HEK293 (cell line): ENCODE measurements around the gene SPEM1.
A peak's percentile ranks its signal among the peaks of the same experiment; 100 is the strongest.

Experiments used
- GLIS2 ChIP-seq: fragments of 450-650 bp; formaldehyde crosslinking; IDR thresholded peaks from 2 replicates; pipeline ENCODE4 v1.5.1; 2016; ENCODE audit warnings: missing biosample characterization, missing genetic modification characterization
- HOXC10 ChIP-seq: sonication (generic); formaldehyde crosslinking; IDR thresholded peaks from 2 replicates; pipeline ENCODE4 v1.8.1; 2023; ENCODE audit warnings: mild to moderate bottlenecking, missing genetic modification reagents
- KLF9 ChIP-seq: fragments of 450-650 bp; formaldehyde crosslinking; IDR thresholded peaks from 2 replicates; pipeline ENCODE4 v1.5.1; 2016; ENCODE audit warnings: missing biosample characterization, missing genetic modification characterization, low read depth
- PRDM1 ChIP-seq: fragments of 450-650 bp; formaldehyde crosslinking; IDR thresholded peaks from 2 replicates; pipeline ENCODE4; 2016; ENCODE audit warnings: missing biosample characterization, missing genetic modification characterization
- ZBTB7A ChIP-seq: fragments of 450-650 bp; formaldehyde crosslinking; IDR thresholded peaks from 2 replicates; pipeline ENCODE4 v1.5.1; 2016; ENCODE audit warnings: low read depth, missing biosample characterization, missing genetic modification characterization
- ZBTB8A ChIP-seq: fragments of 450-650 bp; formaldehyde crosslinking; IDR thresholded peaks from 2 replicates; pipeline ENCODE4 v1.5.1; 2016; ENCODE audit warnings: missing biosample characterization, missing genetic modification characterization
- ZFP37 ChIP-seq: fragments of 450-650 bp; formaldehyde crosslinking; IDR thresholded peaks from 2 replicates; pipeline ENCODE4 v1.5.1; 2016; ENCODE audit warnings: missing biosample characterization, missing genetic modification characterization
- ZNF114 ChIP-seq: fragments of 450-650 bp; formaldehyde crosslinking; IDR thresholded peaks from 2 replicates; pipeline ENCODE4 v1.5.0; 2017; ENCODE audit warnings: missing biosample characterization, missing genetic modification characterization
- ZNF140 ChIP-seq: fragments of 450-650 bp; formaldehyde crosslinking; IDR thresholded peaks from 2 replicates; pipeline ENCODE4 v1.5.1; 2016; ENCODE audit warnings: missing biosample characterization, missing genetic modification characterization
- ZNF146 ChIP-seq: fragments of 450-650 bp; formaldehyde crosslinking; IDR thresholded peaks from 2 replicates; pipeline ENCODE4 v1.5.1; 2016; ENCODE audit warnings: missing biosample characterization, missing genetic modification characterization
- ZNF174 ChIP-seq: fragments of 450-650 bp; formaldehyde crosslinking; IDR thresholded peaks from 2 replicates; pipeline ENCODE4 v1.5.0; 2017; ENCODE audit warnings: missing biosample characterization, mild to moderate bottlenecking, missing genetic modification characterization
- ZNF223 ChIP-seq: fragments of 450-650 bp; formaldehyde crosslinking; IDR thresholded peaks from 2 replicates; pipeline ENCODE4 v1.5.1; 2016; ENCODE audit warnings: missing biosample characterization, missing genetic modification characterization
- ZNF24 ChIP-seq: fragments of 450-650 bp; formaldehyde crosslinking; IDR thresholded peaks from 2 replicates; pipeline ENCODE4 v1.5.1; 2016; ENCODE audit warnings: missing biosample characterization, missing genetic modification characterization
- ZNF292 ChIP-seq: fragments of 450-650 bp; formaldehyde crosslinking; IDR thresholded peaks from 2 replicates; pipeline ENCODE4 v1.5.1; 2016; ENCODE audit warnings: low read depth, missing biosample characterization, missing genetic modification characterization, borderline replicate concordance
- ZNF311 ChIP-seq: fragments of 450-650 bp; formaldehyde crosslinking; IDR thresholded peaks from 2 replicates; pipeline ENCODE4 v1.5.1; 2017; ENCODE audit warnings: missing biosample characterization, missing genetic modification characterization, borderline replicate concordance
- ZNF354C ChIP-seq: fragments of 450-650 bp; formaldehyde crosslinking; IDR thresholded peaks from 2 replicates; pipeline ENCODE4 v1.5.1; 2016; ENCODE audit warnings: missing biosample characterization, missing genetic modification characterization, low read depth, borderline replicate concordance
- ZNF404 ChIP-seq: fragments of 450-650 bp; formaldehyde crosslinking; IDR thresholded peaks from 2 replicates; pipeline ENCODE4 v1.5.1; 2017; ENCODE audit warnings: missing biosample characterization, missing genetic modification characterization
- ZNF549 ChIP-seq: fragments of 450-650 bp; IDR thresholded peaks from 2 replicates; pipeline ENCODE4 v1.5.1; 2018; ENCODE audit warnings: missing biosample characterization, missing genetic modification characterization, mild to moderate bottlenecking, inconsistent platforms, moderate library complexity
- ZNF623 ChIP-seq: fragments of 450-650 bp; formaldehyde crosslinking; IDR thresholded peaks from 2 replicates; pipeline ENCODE4 v1.5.1; 2016; ENCODE audit warnings: missing biosample characterization, missing genetic modification characterization
- ZNF658 ChIP-seq: fragments of 450-650 bp; formaldehyde crosslinking; IDR thresholded peaks from 2 replicates; pipeline ENCODE4; 2016; ENCODE audit warnings: missing biosample characterization, missing genetic modification characterization
- ZNF707 ChIP-seq: fragments of 450-650 bp; formaldehyde crosslinking; IDR thresholded peaks from 2 replicates; pipeline ENCODE4 v1.5.1; 2016; ENCODE audit warnings: missing biosample characterization, missing genetic modification characterization
- ZNF747 ChIP-seq: fragments of 450-650 bp; formaldehyde crosslinking; IDR thresholded peaks from 2 replicates; pipeline ENCODE4 v1.5.1; 2016; ENCODE audit warnings: missing biosample characterization, missing genetic modification characterization
- ZNF76 ChIP-seq: fragments of 450-650 bp; formaldehyde crosslinking; IDR thresholded peaks from 2 replicates; pipeline ENCODE4; 2016; ENCODE audit warnings: low read depth, missing biosample characterization, missing genetic modification characterization, borderline replicate concordance
- TF ChIP-seq, protein P1 (sequence below): sonication (generic); formaldehyde crosslinking; IDR thresholded peaks from 2 replicates; pipeline ENCODE4 v1.8.1; 2022; ENCODE audit warnings: mild to moderate bottlenecking, moderate library complexity, missing genetic modification reagents
- TF ChIP-seq, protein P2 (sequence below): fragments of 450-650 bp; formaldehyde crosslinking; IDR thresholded peaks from 2 replicates; pipeline ENCODE4 v1.5.1; 2016; ENCODE audit warnings: missing biosample characterization, missing genetic modification characterization
- TF ChIP-seq, protein P3 (sequence below): fragments of 450-650 bp; formaldehyde crosslinking; IDR thresholded peaks from 2 replicates; pipeline ENCODE4 v1.5.1; 2017; ENCODE audit warnings: missing biosample characterization, missing genetic modification characterization
- TF ChIP-seq, protein P4 (sequence below): fragments of 450-650 bp; formaldehyde crosslinking; IDR thresholded peaks from 2 replicates; pipeline ENCODE4 v1.5.1; 2016; ENCODE audit warnings: missing biosample characterization, missing genetic modification characterization
- TF ChIP-seq, protein P5 (sequence below): fragments of 450-650 bp; formaldehyde crosslinking; IDR thresholded peaks from 2 replicates; pipeline ENCODE4 v1.5.1; 2016; ENCODE audit warnings: missing biosample characterization, missing genetic modification characterization
- TF ChIP-seq, protein P6 (sequence below): fragments of 450-650 bp; formaldehyde crosslinking; IDR thresholded peaks from 2 replicates; pipeline ENCODE4 v1.5.1; 2017; ENCODE audit warnings: missing biosample characterization, missing genetic modification characterization

Gene SPEM1

DNA sequence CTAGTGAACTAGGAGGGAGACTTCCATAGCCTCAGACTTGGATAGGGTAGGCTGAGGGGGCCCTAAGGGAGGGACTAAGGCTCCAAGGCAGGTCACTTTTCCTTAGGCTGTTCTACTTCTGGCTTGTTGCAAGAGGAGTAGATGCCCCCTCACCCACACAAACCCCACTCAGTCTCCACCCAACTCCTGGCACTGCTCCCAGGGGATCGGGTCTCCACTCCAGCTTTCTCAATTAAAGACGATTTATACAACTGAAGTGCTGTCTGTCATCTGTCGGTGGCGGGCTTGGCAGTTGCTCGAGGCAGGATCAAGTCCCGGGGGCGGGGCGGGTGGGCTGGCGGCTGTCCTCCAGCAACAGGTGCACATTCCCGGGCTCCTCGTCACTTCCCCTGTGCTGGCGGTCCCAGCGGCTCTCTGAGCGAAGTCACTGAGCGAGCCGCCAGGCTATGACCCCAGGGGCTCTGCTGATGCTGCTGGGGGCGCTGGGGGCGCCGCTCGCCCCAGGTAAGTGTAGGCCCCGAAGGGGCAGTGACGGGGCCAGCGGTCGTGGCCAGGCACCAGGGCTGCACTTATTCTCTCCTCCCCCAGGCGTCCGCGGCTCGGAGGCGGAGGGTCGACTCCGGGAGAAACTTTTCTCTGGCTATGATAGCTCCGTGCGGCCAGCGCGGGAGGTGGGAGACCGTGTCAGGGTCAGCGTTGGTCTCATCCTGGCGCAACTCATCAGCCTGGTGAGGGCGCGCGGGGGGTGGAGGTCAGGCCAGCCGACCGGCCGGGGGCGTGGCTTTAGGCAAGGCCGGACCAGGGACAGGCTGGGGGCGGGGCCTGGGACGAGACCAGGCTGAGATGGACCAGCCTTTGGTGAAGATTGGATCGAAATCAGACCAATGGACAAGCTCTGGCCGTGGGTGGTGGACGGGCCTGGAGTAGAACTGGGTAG, 24.8 kb downstream of the SPEM1 start, which contains the start of gene CHRNB1 (continued):
- TF ChIP-seq, protein P1, sequence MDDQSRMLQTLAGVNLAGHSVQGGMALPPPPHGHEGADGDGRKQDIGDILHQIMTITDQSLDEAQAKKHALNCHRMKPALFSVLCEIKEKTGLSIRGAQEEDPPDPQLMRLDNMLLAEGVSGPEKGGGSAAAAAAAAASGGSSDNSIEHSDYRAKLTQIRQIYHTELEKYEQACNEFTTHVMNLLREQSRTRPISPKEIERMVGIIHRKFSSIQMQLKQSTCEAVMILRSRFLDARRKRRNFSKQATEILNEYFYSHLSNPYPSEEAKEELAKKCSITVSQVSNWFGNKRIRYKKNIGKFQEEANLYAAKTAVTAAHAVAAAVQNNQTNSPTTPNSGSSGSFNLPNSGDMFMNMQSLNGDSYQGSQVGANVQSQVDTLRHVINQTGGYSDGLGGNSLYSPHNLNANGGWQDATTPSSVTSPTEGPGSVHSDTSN (CRISPR knock-in tag), result no peak
- no peak for TF ChIP-seq ZNF114 (tag by site-specific recombination)
- TF ChIP-seq ZBTB8A (tag by site-specific recombination), result no peak
- TF ChIP-seq, protein P2, sequence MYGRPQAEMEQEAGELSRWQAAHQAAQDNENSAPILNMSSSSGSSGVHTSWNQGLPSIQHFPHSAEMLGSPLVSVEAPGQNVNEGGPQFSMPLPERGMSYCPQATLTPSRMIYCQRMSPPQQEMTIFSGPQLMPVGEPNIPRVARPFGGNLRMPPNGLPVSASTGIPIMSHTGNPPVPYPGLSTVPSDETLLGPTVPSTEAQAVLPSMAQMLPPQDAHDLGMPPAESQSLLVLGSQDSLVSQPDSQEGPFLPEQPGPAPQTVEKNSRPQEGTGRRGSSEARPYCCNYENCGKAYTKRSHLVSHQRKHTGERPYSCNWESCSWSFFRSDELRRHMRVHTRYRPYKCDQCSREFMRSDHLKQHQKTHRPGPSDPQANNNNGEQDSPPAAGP (tag by site-specific recombination), result no peak
- no peak for TF ChIP-seq ZNF292 (tag by site-specific recombination)
- no peak for TF ChIP-seq ZNF174 (tag by site-specific recombination)
- TF ChIP-seq, protein P3, sequence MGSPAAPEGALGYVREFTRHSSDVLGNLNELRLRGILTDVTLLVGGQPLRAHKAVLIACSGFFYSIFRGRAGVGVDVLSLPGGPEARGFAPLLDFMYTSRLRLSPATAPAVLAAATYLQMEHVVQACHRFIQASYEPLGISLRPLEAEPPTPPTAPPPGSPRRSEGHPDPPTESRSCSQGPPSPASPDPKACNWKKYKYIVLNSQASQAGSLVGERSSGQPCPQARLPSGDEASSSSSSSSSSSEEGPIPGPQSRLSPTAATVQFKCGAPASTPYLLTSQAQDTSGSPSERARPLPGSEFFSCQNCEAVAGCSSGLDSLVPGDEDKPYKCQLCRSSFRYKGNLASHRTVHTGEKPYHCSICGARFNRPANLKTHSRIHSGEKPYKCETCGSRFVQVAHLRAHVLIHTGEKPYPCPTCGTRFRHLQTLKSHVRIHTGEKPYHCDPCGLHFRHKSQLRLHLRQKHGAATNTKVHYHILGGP (tag by site-specific recombination), result no peak
- no peak for TF ChIP-seq ZNF747 (tag by site-specific recombination)
- no peak for TF ChIP-seq ZNF140 (tag by site-specific recombination)
- TF ChIP-seq KLF9 (tag by site-specific recombination), result peak; percentile 84
- TF ChIP-seq ZBTB7A (tag by site-specific recombination), result 0 out of 2 replicates have a peak, but pooled peaks have one; percentile 12
- TF ChIP-seq ZFP37, result no peak
- TF ChIP-seq ZNF24 (tag by site-specific recombination), result no peak
- TF ChIP-seq, protein P4, sequence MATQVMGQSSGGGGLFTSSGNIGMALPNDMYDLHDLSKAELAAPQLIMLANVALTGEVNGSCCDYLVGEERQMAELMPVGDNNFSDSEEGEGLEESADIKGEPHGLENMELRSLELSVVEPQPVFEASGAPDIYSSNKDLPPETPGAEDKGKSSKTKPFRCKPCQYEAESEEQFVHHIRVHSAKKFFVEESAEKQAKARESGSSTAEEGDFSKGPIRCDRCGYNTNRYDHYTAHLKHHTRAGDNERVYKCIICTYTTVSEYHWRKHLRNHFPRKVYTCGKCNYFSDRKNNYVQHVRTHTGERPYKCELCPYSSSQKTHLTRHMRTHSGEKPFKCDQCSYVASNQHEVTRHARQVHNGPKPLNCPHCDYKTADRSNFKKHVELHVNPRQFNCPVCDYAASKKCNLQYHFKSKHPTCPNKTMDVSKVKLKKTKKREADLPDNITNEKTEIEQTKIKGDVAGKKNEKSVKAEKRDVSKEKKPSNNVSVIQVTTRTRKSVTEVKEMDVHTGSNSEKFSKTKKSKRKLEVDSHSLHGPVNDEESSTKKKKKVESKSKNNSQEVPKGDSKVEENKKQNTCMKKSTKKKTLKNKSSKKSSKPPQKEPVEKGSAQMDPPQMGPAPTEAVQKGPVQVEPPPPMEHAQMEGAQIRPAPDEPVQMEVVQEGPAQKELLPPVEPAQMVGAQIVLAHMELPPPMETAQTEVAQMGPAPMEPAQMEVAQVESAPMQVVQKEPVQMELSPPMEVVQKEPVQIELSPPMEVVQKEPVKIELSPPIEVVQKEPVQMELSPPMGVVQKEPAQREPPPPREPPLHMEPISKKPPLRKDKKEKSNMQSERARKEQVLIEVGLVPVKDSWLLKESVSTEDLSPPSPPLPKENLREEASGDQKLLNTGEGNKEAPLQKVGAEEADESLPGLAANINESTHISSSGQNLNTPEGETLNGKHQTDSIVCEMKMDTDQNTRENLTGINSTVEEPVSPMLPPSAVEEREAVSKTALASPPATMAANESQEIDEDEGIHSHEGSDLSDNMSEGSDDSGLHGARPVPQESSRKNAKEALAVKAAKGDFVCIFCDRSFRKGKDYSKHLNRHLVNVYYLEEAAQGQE (tag by site-specific recombination), result no peak
- no peak for TF ChIP-seq ZNF223 (tag by site-specific recombination)
- TF ChIP-seq ZNF658, result no peak
- TF ChIP-seq HOXC10 (CRISPR knock-in tag), result no peak
- TF ChIP-seq ZNF404 (tag by site-specific recombination), result no peak
- TF ChIP-seq ZNF549 (tag by site-specific recombination), result no peak
- TF ChIP-seq ZNF76 (tag by site-specific recombination), result peak; percentile 9; the same call in 1 of the 2 replicates
- TF ChIP-seq GLIS2, result peak; percentile 93
- TF ChIP-seq, protein P5, sequence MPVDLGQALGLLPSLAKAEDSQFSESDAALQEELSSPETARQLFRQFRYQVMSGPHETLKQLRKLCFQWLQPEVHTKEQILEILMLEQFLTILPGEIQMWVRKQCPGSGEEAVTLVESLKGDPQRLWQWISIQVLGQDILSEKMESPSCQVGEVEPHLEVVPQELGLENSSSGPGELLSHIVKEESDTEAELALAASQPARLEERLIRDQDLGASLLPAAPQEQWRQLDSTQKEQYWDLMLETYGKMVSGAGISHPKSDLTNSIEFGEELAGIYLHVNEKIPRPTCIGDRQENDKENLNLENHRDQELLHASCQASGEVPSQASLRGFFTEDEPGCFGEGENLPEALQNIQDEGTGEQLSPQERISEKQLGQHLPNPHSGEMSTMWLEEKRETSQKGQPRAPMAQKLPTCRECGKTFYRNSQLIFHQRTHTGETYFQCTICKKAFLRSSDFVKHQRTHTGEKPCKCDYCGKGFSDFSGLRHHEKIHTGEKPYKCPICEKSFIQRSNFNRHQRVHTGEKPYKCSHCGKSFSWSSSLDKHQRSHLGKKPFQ (tag by site-specific recombination), result no peak
- no peak for TF ChIP-seq ZNF707 (tag by site-specific recombination)
- TF ChIP-seq, protein P6, sequence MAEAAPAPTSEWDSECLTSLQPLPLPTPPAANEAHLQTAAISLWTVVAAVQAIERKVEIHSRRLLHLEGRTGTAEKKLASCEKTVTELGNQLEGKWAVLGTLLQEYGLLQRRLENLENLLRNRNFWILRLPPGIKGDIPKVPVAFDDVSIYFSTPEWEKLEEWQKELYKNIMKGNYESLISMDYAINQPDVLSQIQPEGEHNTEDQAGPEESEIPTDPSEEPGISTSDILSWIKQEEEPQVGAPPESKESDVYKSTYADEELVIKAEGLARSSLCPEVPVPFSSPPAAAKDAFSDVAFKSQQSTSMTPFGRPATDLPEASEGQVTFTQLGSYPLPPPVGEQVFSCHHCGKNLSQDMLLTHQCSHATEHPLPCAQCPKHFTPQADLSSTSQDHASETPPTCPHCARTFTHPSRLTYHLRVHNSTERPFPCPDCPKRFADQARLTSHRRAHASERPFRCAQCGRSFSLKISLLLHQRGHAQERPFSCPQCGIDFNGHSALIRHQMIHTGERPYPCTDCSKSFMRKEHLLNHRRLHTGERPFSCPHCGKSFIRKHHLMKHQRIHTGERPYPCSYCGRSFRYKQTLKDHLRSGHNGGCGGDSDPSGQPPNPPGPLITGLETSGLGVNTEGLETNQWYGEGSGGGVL (tag by site-specific recombination), result 0 out of 2 replicates have a peak, but pooled peaks have one; percentile 5
- no peak for TF ChIP-seq PRDM1 (tag by site-specific recombination)
- no peak for TF ChIP-seq ZNF311 (tag by site-specific recombination)
- TF ChIP-seq ZNF623 (tag by site-specific recombination), result no peak
- TF ChIP-seq ZNF354C, result no peak
- TF ChIP-seq ZNF146, result no peak
